SK-N-SH (cell line): ENCODE results near the gene NFIA. TPM values are rescaled to one million over a fixed set of nuclear protein-coding genes. Genes with fewer than 3 reads are reported as not detected.

Experiments
- CTCF ChIA-PET: fragments of 300-600, 350-600 bp; formaldehyde crosslinking; extraction: SDS; loops from one replicate; lab custom pipeline; 2021; lab: Yijun Ruan, JAX
- POLR2A ChIA-PET: fragments of 350-600 bp; sonication (Branson Sonifier 250); formaldehyde crosslinking; extraction: SDS; loops from one replicate; lab custom pipeline; 2020; ENCODE audit warnings: antibody characterized with exemption, inconsistent platforms; lab: Yijun Ruan, JAX
- DNase-seq: peaks from one replicate; pipeline ENCODE4 v3.0.0; 2012
- H2AFZ ChIP-seq: fragments of 200-600 bp; sonication (generic); 2 replicates; pipeline ENCODE4 v1.8.1; 2016; ENCODE audit warnings: antibody characterized with exemption, mild to moderate bottlenecking, low read depth
- H3F3A ChIP-seq: fragments of 200-600 bp; sonication (generic); replicated peaks from 2 replicates; pipeline ENCODE3; 2016; ENCODE audit warnings: antibody characterized with exemption, mild to moderate bottlenecking; ENCODE audit not compliant: insufficient read depth
- H3K27ac ChIP-seq, 2 experiments: fragments of 200-500 bp in 1 of 2; fragments of 200-600 bp in 1 of 2; sonication (Bioruptor generic) in 1 of 2; sonication (generic), shearing (Covaris generic) in 1 of 2; 2 replicates each; pipeline versions ENCODE4 v1.5.1 to v1.6.1; 2014 to 2016; ENCODE audit warnings: low read depth in 2 of 2, inconsistent platforms in 1 of 2, low read length in 1 of 2, mild to moderate bottlenecking in 1 of 2, mixed read lengths in 1 of 2
- H3K27me3 ChIP-seq: fragments of 200-600 bp; sonication (generic), shearing (Covaris generic); 2 replicates; pipeline ENCODE4 v1.6.1; 2016; ENCODE audit warnings: mixed run types; ENCODE audit not compliant: insufficient read depth
- H3K36me3 ChIP-seq, 2 experiments: fragments of 200-500 bp in 1 of 2; fragments of 200-600 bp in 1 of 2; sonication (Bioruptor generic) in 1 of 2; sonication (generic) in 1 of 2; replicated peaks in 1 of 2; 2 replicates each; pipeline versions ENCODE3 to v1.5.1; 2014 to 2016; ENCODE audit warnings: low read length in 1 of 2, mild to moderate bottlenecking in 1 of 2; ENCODE audit not compliant: insufficient read depth in 2 of 2, control insufficient read depth in 1 of 2
- H3K4me1 ChIP-seq, 2 experiments: fragments of 200-500 bp in 1 of 2; fragments of 200-600 bp in 1 of 2; sonication (Bioruptor generic) in 1 of 2; sonication (generic), shearing (Covaris generic) in 1 of 2; 2 replicates each; pipeline versions ENCODE4 v1.5.1 to v1.6.1; 2014 to 2016; ENCODE audit warnings: low read depth in 1 of 2, low read length in 1 of 2, mixed run types in 1 of 2; ENCODE audit not compliant: insufficient read depth in 2 of 2, control insufficient read depth in 1 of 2
- H3K4me2 ChIP-seq: fragments of 200-600 bp; sonication (generic), shearing (Covaris generic); 2 replicates; pipeline ENCODE4 v1.6.1; 2017; ENCODE audit warnings: mixed run types
- H3K4me3 ChIP-seq, 2 experiments: fragments of 200-500 bp in 1 of 2; fragments of 200-600 bp in 1 of 2; sonication (Bioruptor generic) in 1 of 2; sonication (generic), shearing (Covaris generic) in 1 of 2; 2 replicates each; pipeline versions ENCODE4 v1.5.1 to v1.8.1; 2014 to 2016; ENCODE audit warnings: low read depth in 2 of 2, inconsistent platforms in 1 of 2, low read length in 1 of 2, mild to moderate bottlenecking in 1 of 2, mixed read lengths in 1 of 2, moderate library complexity in 1 of 2
- H3K79me2 ChIP-seq: fragments of 200-600 bp; sonication (generic); 2 replicates; pipeline ENCODE4 v1.8.1; 2017; ENCODE audit warnings: mild to moderate bottlenecking; ENCODE audit not compliant: insufficient read depth
- H3K9ac ChIP-seq: fragments of 200-600 bp; sonication (generic); 2 replicates; pipeline ENCODE4 v1.6.1; 2017; ENCODE audit warnings: mixed run types
- H3K9me2 ChIP-seq: fragments of 200-600 bp; sonication (generic); 2 replicates; pipeline ENCODE4 v1.6.1; 2017; ENCODE audit warnings: mixed run types
- H3K9me3 ChIP-seq: fragments of 200-600 bp; sonication (generic); 2 replicates; pipeline ENCODE4 v1.6.1; 2017; ENCODE audit warnings: mixed run types, mild to moderate bottlenecking, moderate library complexity
- H4K20me1 ChIP-seq: fragments of 200-600 bp; sonication (generic); 2 replicates; pipeline ENCODE4 v1.6.1; 2017; ENCODE audit warnings: mild to moderate bottlenecking, mixed run types; ENCODE audit not compliant: insufficient read depth
- CHD2 ChIP-seq: fragments of 150-350 bp; IDR thresholded peaks from 2 replicates; pipeline ENCODE4 v1.6.1; 2018; ENCODE audit warnings: low read length; ENCODE audit not compliant: partially characterized antibody
- ELF1 ChIP-seq: IDR thresholded peaks from 2 replicates; pipeline ENCODE4 v1.4.0; 2012
- EP300 ChIP-seq, 2 experiments: IDR thresholded peaks; 2 replicates each; pipeline versions ENCODE4 v1.4.0 to v1.6.1; 2012; ENCODE audit warnings: borderline replicate concordance in 1 of 2, low read depth in 1 of 2, low read length in 1 of 2
- FOSL2 ChIP-seq: IDR thresholded peaks from 2 replicates; pipeline ENCODE4 v1.4.0; 2012; ENCODE audit warnings: low read depth, mild to moderate bottlenecking, moderate library complexity, borderline replicate concordance
- FOXJ3 ChIP-seq: sonication (generic); formaldehyde crosslinking; IDR thresholded peaks from 2 replicates; pipeline ENCODE4 v1.5.1; 2020; ENCODE audit warnings: mild to moderate bottlenecking, missing genetic modification reagents
- FOXM1 ChIP-seq: IDR thresholded peaks from 2 replicates; pipeline ENCODE4 v1.4.0; 2012; ENCODE audit warnings: low read depth, mild to moderate bottlenecking
- GABPA ChIP-seq: IDR thresholded peaks from 2 replicates; pipeline ENCODE4 v1.4.0; 2012; ENCODE audit warnings: low read depth, mild to moderate bottlenecking
- GATA2 ChIP-seq: sonication (generic); formaldehyde crosslinking; IDR thresholded peaks from 2 replicates; pipeline ENCODE4 v1.5.0; 2020; ENCODE audit warnings: mild to moderate bottlenecking, missing genetic modification reagents
- JUND ChIP-seq: IDR thresholded peaks from 2 replicates; pipeline ENCODE4 v1.4.0; 2012
- NRF1 ChIP-seq: IDR thresholded peaks from 2 replicates; pipeline ENCODE4 v1.6.1; 2012; ENCODE audit warnings: low read depth, mild to moderate bottlenecking, low read length
- RAD21 ChIP-seq: IDR thresholded peaks from 2 replicates; pipeline ENCODE4 v1.6.1; 2012; ENCODE audit warnings: mild to moderate bottlenecking, low read length
- RFX5 ChIP-seq: IDR thresholded peaks from 2 replicates; pipeline ENCODE4 v1.6.1; 2012; ENCODE audit warnings: mild to moderate bottlenecking, improper control_type of control experiment, low read length
- SIN3A ChIP-seq: IDR thresholded peaks from 2 replicates; pipeline ENCODE4 v1.6.1; 2012; ENCODE audit warnings: low read depth, mild to moderate bottlenecking, low read length, moderate library complexity, borderline replicate concordance
- SMC3 ChIP-seq: IDR thresholded peaks from 2 replicates; pipeline ENCODE4 v1.6.1; 2012; ENCODE audit warnings: low read depth, low read length, improper control_type of control experiment
- TEAD4 ChIP-seq: IDR thresholded peaks from 2 replicates; pipeline ENCODE4 v1.4.0; 2012; ENCODE audit warnings: mild to moderate bottlenecking, borderline replicate concordance; ENCODE audit not compliant: insufficient read depth
- YY1 ChIP-seq: IDR thresholded peaks from 2 replicates; pipeline ENCODE4 v1.4.0; 2012; ENCODE audit warnings: low read depth, mild to moderate bottlenecking
- WGBS: methylation state at CpG from one replicate; pipeline ENCODE4 v1.1.6; 2017; ENCODE audit warnings: low lambda C conversion rate; 5-methylcytosine and 5-hydroxymethylcytosine counted together
- polyA plus RNA-seq, 3 experiments: library from polyadenylated mRNA; depleted of rRNA; stranded (reverse); fragments of >200 nt; gene quantifications; 2 replicates each; pipeline ENCODE4 v1.2.3, GENCODE V29; 2012
- TF ChIP-seq, protein P1 (sequence below): IDR thresholded peaks from 2 replicates; pipeline ENCODE4 v1.4.0; 2012; ENCODE audit warnings: low read depth, borderline replicate concordance
- TF ChIP-seq, protein P2 (sequence below): fragments of 150-350 bp; IDR thresholded peaks from 2 replicates; pipeline ENCODE4 v1.6.1; 2016; ENCODE audit warnings: mild to moderate bottlenecking, low read depth, low read length
- TF ChIP-seq, protein P3 (sequence below): IDR thresholded peaks from 2 replicates; pipeline ENCODE4; 2012
- TF ChIP-seq, protein P4 (sequence below): IDR thresholded peaks from 2 replicates; pipeline ENCODE4 v1.6.1; 2012; ENCODE audit warnings: mild to moderate bottlenecking, low read depth, low read length, moderate library complexity
- TF ChIP-seq, protein P5 (sequence below): fragments of 200-600 bp; sonication (generic); IDR thresholded peaks from 2 replicates; pipeline ENCODE4 v1.6.1; 2017; ENCODE audit warnings: antibody characterized with exemption, mild to moderate bottlenecking, moderate library complexity

NFIA gene
- polyA plus RNA-seq, 1 of the 3 experiments (the other 2 are of a cell fraction): 3.3 TPM

DNA sequence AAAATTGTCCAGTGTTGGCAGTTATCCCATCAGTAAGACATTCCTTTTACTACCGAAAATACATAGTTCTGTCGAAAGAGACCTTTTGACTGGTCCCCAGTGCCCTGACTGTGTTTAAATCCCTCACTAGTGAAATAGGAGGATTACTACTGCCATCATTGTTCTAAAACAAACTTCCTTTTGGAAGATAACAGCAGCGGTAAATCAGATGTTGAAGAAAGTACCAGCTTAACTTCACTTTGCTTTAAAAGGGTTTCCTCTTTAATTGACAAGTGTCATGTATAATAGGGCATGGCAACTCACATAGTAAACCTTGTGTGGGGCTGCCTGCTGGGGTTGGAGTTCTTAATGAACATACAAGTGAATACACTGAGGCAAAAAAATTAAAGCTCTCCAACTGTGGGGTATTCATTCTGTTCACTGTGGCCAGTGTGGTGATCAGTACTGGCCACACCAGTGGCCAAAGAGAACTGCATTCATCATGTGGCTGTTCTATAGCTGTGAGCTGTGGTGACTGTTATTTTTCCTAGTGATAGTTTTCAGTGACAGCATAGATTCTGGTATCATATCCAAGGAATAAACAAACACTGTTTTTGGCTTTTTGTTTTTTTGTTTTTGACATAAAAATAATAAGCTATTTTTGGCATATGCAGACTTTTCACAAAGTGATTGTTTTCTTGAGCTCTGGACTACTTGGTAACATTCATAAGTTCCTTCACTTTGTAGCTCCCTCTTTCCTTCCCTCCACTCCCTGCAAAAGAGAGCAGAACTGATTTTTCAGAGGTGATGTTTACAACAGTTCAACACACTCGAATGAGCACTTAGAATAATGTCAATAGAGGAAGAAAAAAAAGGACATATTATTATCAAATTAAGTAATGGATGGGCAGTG is 74.5 kb downstream of the NFIA start (continued):
- TF ChIP-seq, protein P1, sequence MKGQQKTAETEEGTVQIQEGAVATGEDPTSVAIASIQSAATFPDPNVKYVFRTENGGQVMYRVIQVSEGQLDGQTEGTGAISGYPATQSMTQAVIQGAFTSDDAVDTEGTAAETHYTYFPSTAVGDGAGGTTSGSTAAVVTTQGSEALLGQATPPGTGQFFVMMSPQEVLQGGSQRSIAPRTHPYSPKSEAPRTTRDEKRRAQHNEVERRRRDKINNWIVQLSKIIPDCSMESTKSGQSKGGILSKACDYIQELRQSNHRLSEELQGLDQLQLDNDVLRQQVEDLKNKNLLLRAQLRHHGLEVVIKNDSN: no peak
- no peak for TF ChIP-seq YY1
- TF ChIP-seq FOXJ3 (CRISPR knock-in tag): no peak

DNA sequence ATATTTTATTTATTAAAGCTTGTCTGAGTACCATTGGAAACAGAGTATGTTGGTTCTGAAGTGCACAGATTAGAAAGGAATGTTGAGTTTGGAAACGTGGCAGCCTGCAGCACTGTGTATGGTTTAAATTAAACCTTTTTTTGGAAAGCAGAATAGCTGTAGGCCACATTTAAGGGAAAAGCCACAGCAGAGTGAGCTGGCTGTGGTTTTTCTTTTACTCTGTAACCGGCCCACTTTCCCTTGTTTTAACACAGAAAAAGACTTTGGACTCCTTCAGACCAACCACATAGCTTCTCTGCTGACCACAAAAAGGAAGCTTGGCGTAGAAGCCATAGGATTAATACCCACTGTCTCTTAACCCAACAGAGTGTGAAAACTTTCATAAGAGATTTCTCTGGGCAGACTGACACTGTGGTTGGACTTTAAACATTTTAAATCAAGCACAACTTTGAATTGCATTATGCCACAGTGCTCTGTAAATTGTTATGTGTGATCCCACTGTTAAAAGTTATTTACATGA is 75.2 kb downstream of the NFIA start:
- WGBS: 18% methylated on average over 3 of the region's 3 CpGs
- peaks cover 12% of the 10 kb centered on the region for H3F3A ChIP-seq
- H3K27ac ChIP-seq: peak overlapping the region; percentile 74 to 89
- peak overlapping the region; percentile 9; the same call in 1 of the 2 replicates for H3K9ac ChIP-seq
- ChIA-PET POLR2A (no interaction called here), CTCF (interaction anchor here (0.6 to 2.1 kb wide), 9 partner anchors 14 to 182 kb away, joined by 3 to 6 read pairs (median 3); no protein-coding TSS in a partner anchor)
- H3K4me1 ChIP-seq: peaks cover 26 to 33% of the 10 kb centered on the region in 2 experiments; a peak in 3 of 4 replicates
- H3K4me2 ChIP-seq: peak overlapping the region; percentile 67; the same call in 1 of the 2 replicates
- no peaks in the 10 kb centered on the region for H3K36me3 ChIP-seq
- peak overlapping the region; percentile 15 for H2AFZ ChIP-seq
- H4K20me1 ChIP-seq: no peaks in the 10 kb centered on the region
- H3K9me2 ChIP-seq: no peaks in the 10 kb centered on the region
- H3K9me3 ChIP-seq: no peaks in the 10 kb centered on the region
- H3K79me2 ChIP-seq: 0 out of 2 replicates have a peak, but pooled peaks cover 4% of the 10 kb centered on the region
- peak overlapping the region; percentile 6 to 18; a peak in 1 of 4 replicates for H3K4me3 ChIP-seq
- no peaks in the 10 kb centered on the region for H3K27me3 ChIP-seq
- DNase-seq: peak; percentile 49
- TF ChIP-seq NRF1 (no peak), FOSL2 (no peak), RFX5 (no peak), CHD2 (peak; percentile 35), JUND (no peak), RAD21 (peak; percentile 40), TEAD4 (no peak), SMC3 (no peak), EP300 (IDR thresholded peaks at IDR 0.05; ENCODE audit: borderline replicate concordance in 1 of 2, low read depth in 1 of 2, low read length in 1 of 2) (peak; percentile 37 to 69; a peak in 2 of 4 replicates), ELF1 (no peak), FOXJ3 (CRISPR knock-in tag) (no peak), GATA2 (peak; percentile 37; the same call in 1 of the 2 replicates), SIN3A (no peak), FOXM1 (no peak), GABPA (no peak), YY1 (no peak; the same call in 1 of the 2 replicates)
- TF ChIP-seq, protein P2, sequence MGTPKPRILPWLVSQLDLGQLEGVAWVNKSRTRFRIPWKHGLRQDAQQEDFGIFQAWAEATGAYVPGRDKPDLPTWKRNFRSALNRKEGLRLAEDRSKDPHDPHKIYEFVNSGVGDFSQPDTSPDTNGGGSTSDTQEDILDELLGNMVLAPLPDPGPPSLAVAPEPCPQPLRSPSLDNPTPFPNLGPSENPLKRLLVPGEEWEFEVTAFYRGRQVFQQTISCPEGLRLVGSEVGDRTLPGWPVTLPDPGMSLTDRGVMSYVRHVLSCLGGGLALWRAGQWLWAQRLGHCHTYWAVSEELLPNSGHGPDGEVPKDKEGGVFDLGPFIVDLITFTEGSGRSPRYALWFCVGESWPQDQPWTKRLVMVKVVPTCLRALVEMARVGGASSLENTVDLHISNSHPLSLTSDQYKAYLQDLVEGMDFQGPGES: no peak
- TF ChIP-seq, protein P3, sequence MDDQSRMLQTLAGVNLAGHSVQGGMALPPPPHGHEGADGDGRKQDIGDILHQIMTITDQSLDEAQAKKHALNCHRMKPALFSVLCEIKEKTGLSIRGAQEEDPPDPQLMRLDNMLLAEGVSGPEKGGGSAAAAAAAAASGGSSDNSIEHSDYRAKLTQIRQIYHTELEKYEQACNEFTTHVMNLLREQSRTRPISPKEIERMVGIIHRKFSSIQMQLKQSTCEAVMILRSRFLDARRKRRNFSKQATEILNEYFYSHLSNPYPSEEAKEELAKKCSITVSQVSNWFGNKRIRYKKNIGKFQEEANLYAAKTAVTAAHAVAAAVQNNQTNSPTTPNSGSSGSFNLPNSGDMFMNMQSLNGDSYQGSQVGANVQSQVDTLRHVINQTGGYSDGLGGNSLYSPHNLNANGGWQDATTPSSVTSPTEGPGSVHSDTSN: no peak; the same call in 1 of the 2 replicates
- TF ChIP-seq, protein P4, sequence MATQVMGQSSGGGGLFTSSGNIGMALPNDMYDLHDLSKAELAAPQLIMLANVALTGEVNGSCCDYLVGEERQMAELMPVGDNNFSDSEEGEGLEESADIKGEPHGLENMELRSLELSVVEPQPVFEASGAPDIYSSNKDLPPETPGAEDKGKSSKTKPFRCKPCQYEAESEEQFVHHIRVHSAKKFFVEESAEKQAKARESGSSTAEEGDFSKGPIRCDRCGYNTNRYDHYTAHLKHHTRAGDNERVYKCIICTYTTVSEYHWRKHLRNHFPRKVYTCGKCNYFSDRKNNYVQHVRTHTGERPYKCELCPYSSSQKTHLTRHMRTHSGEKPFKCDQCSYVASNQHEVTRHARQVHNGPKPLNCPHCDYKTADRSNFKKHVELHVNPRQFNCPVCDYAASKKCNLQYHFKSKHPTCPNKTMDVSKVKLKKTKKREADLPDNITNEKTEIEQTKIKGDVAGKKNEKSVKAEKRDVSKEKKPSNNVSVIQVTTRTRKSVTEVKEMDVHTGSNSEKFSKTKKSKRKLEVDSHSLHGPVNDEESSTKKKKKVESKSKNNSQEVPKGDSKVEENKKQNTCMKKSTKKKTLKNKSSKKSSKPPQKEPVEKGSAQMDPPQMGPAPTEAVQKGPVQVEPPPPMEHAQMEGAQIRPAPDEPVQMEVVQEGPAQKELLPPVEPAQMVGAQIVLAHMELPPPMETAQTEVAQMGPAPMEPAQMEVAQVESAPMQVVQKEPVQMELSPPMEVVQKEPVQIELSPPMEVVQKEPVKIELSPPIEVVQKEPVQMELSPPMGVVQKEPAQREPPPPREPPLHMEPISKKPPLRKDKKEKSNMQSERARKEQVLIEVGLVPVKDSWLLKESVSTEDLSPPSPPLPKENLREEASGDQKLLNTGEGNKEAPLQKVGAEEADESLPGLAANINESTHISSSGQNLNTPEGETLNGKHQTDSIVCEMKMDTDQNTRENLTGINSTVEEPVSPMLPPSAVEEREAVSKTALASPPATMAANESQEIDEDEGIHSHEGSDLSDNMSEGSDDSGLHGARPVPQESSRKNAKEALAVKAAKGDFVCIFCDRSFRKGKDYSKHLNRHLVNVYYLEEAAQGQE: no peak
- TF ChIP-seq, protein P5, sequence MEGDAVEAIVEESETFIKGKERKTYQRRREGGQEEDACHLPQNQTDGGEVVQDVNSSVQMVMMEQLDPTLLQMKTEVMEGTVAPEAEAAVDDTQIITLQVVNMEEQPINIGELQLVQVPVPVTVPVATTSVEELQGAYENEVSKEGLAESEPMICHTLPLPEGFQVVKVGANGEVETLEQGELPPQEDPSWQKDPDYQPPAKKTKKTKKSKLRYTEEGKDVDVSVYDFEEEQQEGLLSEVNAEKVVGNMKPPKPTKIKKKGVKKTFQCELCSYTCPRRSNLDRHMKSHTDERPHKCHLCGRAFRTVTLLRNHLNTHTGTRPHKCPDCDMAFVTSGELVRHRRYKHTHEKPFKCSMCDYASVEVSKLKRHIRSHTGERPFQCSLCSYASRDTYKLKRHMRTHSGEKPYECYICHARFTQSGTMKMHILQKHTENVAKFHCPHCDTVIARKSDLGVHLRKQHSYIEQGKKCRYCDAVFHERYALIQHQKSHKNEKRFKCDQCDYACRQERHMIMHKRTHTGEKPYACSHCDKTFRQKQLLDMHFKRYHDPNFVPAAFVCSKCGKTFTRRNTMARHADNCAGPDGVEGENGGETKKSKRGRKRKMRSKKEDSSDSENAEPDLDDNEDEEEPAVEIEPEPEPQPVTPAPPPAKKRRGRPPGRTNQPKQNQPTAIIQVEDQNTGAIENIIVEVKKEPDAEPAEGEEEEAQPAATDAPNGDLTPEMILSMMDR: no peak
